HepG2 (cell line): ENCODE measurements around the gene KLC4. TPM values are rescaled to one million over a fixed set of nuclear protein-coding genes. Genes with fewer than 3 reads are reported as not detected.

Experiments
- AHDC1 ChIP-seq: sonication (generic); formaldehyde crosslinking; IDR thresholded peaks from 2 replicates; pipeline ENCODE4 v1.5.1; 2020; ENCODE audit warnings: mild to moderate bottlenecking, missing genetic modification reagents, borderline replicate concordance
- CEBPB ChIP-seq: IDR thresholded peaks from 2 replicates; pipeline ENCODE4 v1.6.1; 2011; ENCODE audit warnings: low read depth, low read length, improper control_type of control experiment, borderline replicate concordance
- FOXA3 ChIP-seq: IDR thresholded peaks from 2 replicates; pipeline ENCODE4 v1.6.1; 2016; ENCODE audit warnings: missing genetic modification reagents, missing compliant biosample characterization
- KLF9 ChIP-seq: IDR thresholded peaks from 2 replicates; pipeline ENCODE4 v1.6.1; 2016; ENCODE audit warnings: low read depth
- MAFF ChIP-seq: IDR thresholded peaks from 2 replicates; pipeline ENCODE4 v1.6.1; 2011; ENCODE audit warnings: low read depth, low read length, improper control_type of control experiment
- RARA ChIP-seq: IDR thresholded peaks from 2 replicates; pipeline ENCODE4 v1.6.1; 2016; ENCODE audit warnings: missing genetic modification reagents, missing compliant biosample characterization
- RARG ChIP-seq: sonication (generic); formaldehyde crosslinking; IDR thresholded peaks from 2 replicates; pipeline ENCODE4 v1.4.0; 2020; ENCODE audit warnings: low read depth, mild to moderate bottlenecking, missing genetic modification reagents
- SAP130 ChIP-seq: IDR thresholded peaks from 2 replicates; pipeline ENCODE4 v1.6.1; 2016; ENCODE audit warnings: low read depth
- SCMH1 ChIP-seq: sonication (generic); formaldehyde crosslinking; IDR thresholded peaks from 2 replicates; pipeline ENCODE4 v1.9.0; 2021; ENCODE audit warnings: missing genetic modification reagents, mild to moderate bottlenecking, borderline replicate concordance
- SIX4 ChIP-seq: sonication (generic); formaldehyde crosslinking; IDR thresholded peaks from 2 replicates; pipeline ENCODE4 v1.4.0; 2020; ENCODE audit warnings: missing genetic modification reagents
- SP4 ChIP-seq: sonication (generic); formaldehyde crosslinking; IDR thresholded peaks from 2 replicates; pipeline ENCODE4 v1.8.1; 2023; ENCODE audit warnings: mild to moderate bottlenecking, missing genetic modification reagents
- ZFP36L2 ChIP-seq: sonication (generic); formaldehyde crosslinking; IDR thresholded peaks from 2 replicates; pipeline ENCODE4 v1.4.0; 2020; ENCODE audit warnings: missing genetic modification reagents
- ZFP90 ChIP-seq: sonication (generic); formaldehyde crosslinking; IDR thresholded peaks from 2 replicates; pipeline ENCODE4 v1.8.0; 2022; ENCODE audit warnings: missing genetic modification reagents, mild to moderate bottlenecking, inconsistent platforms, borderline replicate concordance
- ZNF263 ChIP-seq: sonication (generic); formaldehyde crosslinking; IDR thresholded peaks from 2 replicates; pipeline ENCODE4 v1.4.0; 2020; ENCODE audit warnings: missing genetic modification reagents
- ZNF329 ChIP-seq: sonication (generic); formaldehyde crosslinking; IDR thresholded peaks from 2 replicates; pipeline ENCODE4 v1.9.0; 2021; ENCODE audit warnings: low read depth, mild to moderate bottlenecking, missing genetic modification reagents
- ZNF574 ChIP-seq: sonication (generic); formaldehyde crosslinking; IDR thresholded peaks from 2 replicates; pipeline ENCODE4 v1.4.0; 2020; ENCODE audit warnings: missing genetic modification reagents
- ZNF674 ChIP-seq: sonication (generic); formaldehyde crosslinking; IDR thresholded peaks from 2 replicates; pipeline ENCODE4 v1.5.0; 2020; ENCODE audit warnings: low read depth, mild to moderate bottlenecking, missing genetic modification reagents
- ZNF792 ChIP-seq: IDR thresholded peaks from 2 replicates; pipeline ENCODE4 v1.6.1; 2016
- ZSCAN31 ChIP-seq: sonication (generic); formaldehyde crosslinking; IDR thresholded peaks from 2 replicates; pipeline ENCODE4 v1.5.0; 2020; ENCODE audit warnings: low read depth, mild to moderate bottlenecking, missing genetic modification reagents
- ZZZ3 ChIP-seq: sonication (generic); formaldehyde crosslinking; IDR thresholded peaks from 2 replicates; pipeline ENCODE4 v1.4.0; 2020; ENCODE audit warnings: missing genetic modification reagents, mild to moderate bottlenecking, borderline replicate concordance
- polyA plus RNA-seq, 8 experiments: library from polyadenylated mRNA; depleted of rRNA in 3 of 8; stranded (reverse) in 7 of 8; unstranded in 1 of 8; fragments of >200 nt; fragmentation: Illumina TruSeq in 4 of 8; extraction: Trizol in 4 of 8; gene quantifications; 2 replicates each; pipeline versions ENCODE4 v1.2.1 to v1.2.3, GENCODE V29; 2011 to 2016; ENCODE audit warnings: low read depth in 4 of 8, missing spikeins in 1 of 8, mixed read lengths in 1 of 8; ENCODE audit not compliant: insufficient read depth in 1 of 8
- total RNA-seq, 5 experiments: library from RNA; depleted of rRNA; stranded (reverse); fragments of >200 nt; fragmentation: Illumina TruSeq; extraction: Trizol; gene quantifications; 2 replicates each; pipeline ENCODE4 v1.2.3, GENCODE V29; 2016; ENCODE audit warnings: low read depth in 1 of 5
- TF ChIP-seq, protein P1 (sequence below): sonication (generic); formaldehyde crosslinking; IDR thresholded peaks from 2 replicates; pipeline ENCODE4 v1.5.0; 2020; ENCODE audit warnings: mild to moderate bottlenecking, missing genetic modification reagents

The KLC4 gene
- total and polyA plus RNA-seq, 2 of the 13 experiments (the other 11 are each of a cell fraction or from before 2014, with no cell fraction given), result 45.4 to 70.4 TPM

GRCh38 chr6:43013843-43014433, 45.5 kb upstream of the KLC4 start, which contains the start of the genes KLHDC3 and MEA1 (continued):
- no peak for TF ChIP-seq AHDC1 (CRISPR knock-in tag)
- no peak for TF ChIP-seq RARG
- peak; percentile 92 for TF ChIP-seq ZNF574
- TF ChIP-seq CEBPB, result no peak
- peak; percentile 27; the same call in 1 of the 2 replicates for TF ChIP-seq RARA
- TF ChIP-seq ZNF263 (CRISPR knock-in tag), result no peak
- peak; percentile 99 for TF ChIP-seq SAP130 (CRISPR knock-in tag)
- TF ChIP-seq MAFF, result 0 out of 2 replicates have a peak, but pooled peaks have one; percentile 30
- peak; percentile 20; the same call in 1 of the 2 replicates for TF ChIP-seq ZNF792 (CRISPR knock-in tag)
- 0 out of 2 replicates have a peak, but pooled peaks have one; percentile 34 for TF ChIP-seq KLF9 (CRISPR knock-in tag)
- TF ChIP-seq SCMH1 (CRISPR knock-in tag), result no peak
- TF ChIP-seq ZFP36L2 (CRISPR knock-in tag), result no peak
- TF ChIP-seq, protein P1, sequence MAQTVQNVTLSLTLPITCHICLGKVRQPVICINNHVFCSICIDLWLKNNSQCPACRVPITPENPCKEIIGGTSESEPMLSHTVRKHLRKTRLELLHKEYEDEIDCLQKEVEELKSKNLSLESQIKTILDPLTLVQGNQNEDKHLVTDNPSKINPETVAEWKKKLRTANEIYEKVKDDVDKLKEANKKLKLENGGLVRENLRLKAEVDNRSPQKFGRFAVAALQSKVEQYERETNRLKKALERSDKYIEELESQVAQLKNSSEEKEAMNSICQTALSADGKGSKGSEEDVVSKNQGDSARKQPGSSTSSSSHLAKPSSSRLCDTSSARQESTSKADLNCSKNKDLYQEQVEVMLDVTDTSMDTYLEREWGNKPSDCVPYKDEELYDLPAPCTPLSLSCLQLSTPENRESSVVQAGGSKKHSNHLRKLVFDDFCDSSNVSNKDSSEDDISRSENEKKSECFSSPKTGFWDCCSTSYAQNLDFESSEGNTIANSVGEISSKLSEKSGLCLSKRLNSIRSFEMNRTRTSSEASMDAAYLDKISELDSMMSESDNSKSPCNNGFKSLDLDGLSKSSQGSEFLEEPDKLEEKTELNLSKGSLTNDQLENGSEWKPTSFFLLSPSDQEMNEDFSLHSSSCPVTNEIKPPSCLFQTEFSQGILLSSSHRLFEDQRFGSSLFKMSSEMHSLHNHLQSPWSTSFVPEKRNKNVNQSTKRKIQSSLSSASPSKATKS, result no peak
- TF ChIP-seq ZFP90 (CRISPR knock-in tag), result peak; percentile 79; the same call in 1 of the 2 replicates
- peak; percentile 71 for TF ChIP-seq ZSCAN31 (CRISPR knock-in tag)
- TF ChIP-seq ZZZ3 (CRISPR knock-in tag), result peak; percentile 71; the same call in 1 of the 2 replicates
- no peak for TF ChIP-seq ZNF329 (CRISPR knock-in tag)
- TF ChIP-seq SP4 (CRISPR knock-in tag), result peak; percentile 100
- TF ChIP-seq SIX4 (CRISPR knock-in tag), result no peak; the same call in 1 of the 2 replicates
- peak; percentile 50 for TF ChIP-seq FOXA3 (CRISPR knock-in tag)
- no peak for TF ChIP-seq ZNF674 (CRISPR knock-in tag)
